HL-60/S4 treated with phorbol 12-myristate 13-acetate at 8.2 ng/mL for 4 days and 3 days (cell line): ENCODE measurements around the gene KCNK2.
"Not testable (repeated sequence)": the region's sequence is repeated elsewhere in the genome, so short reads cannot be mapped to it uniquely, and the experiment has no call there.

Source experiments
- in situ Hi-C: fragments of 300-500 bp; cut with MboI; formaldehyde crosslinking; loops from 2 replicates; pipeline ENCODE4 v1.15.0; 2022; ENCODE audit warnings: low sequenced_read_pairs

Gene KCNK2

DNA sequence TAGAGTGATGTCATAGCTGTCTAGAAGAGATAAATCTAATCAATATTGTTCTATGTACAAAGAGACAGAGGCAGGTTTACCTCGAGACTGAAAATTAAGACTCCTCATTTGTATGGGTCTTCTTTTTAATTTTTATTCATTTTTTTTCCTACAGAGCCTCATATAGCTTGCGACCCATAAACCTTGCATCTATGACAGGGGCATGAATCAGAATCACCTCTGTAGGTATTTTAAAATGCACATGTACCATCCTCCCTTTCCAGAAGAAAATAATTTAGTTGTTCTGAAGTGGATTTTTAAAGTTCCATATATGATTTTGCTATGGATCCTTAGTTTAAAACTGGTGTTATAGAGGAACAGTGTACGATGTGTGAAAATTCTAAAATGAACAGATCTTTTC is 64.5 kb downstream of the KCNK2 start:
- in situ Hi-C loops = no loop called here

DNA sequence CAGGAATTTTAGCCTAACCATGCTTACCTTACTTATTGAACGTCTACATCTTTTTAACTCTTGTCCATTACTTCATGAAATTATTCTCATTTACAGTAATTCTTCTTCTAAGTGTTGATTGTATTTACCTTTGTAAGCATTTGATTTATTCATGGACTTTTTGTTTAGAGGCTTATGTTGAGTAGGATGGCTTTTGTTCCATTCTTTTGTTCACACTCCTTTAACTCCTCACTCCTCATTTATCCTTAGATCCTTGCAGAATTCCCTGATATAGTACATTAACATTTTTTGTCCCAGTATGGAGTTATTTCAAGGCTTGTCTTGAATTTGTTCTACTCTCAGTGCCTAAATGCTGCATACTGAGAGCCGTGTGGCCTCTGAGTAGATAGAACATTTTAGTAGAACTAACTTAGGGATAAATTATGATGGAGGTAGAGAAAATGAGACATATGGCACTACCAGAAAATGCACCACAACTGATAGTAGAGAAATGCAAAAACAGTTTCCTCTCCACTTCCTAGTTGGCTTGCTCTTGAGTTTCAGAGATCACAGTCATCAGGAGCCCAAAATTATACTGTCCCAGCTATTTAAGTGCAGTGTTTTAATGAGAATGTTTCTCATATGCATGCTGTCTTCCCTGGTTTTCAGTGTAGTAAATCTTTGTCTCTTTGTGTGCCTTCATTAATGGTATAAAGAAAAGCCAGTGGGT is 69.5 kb downstream of the KCNK2 start:
- in situ Hi-C loops = no loop called here

- in situ Hi-C loops = no loop called here
Observed at GRCh38 chr1:215156232-215156631, 73.7 kb downstream of the KCNK2 start.

GRCh38 chr1:215160351-215160750 is 77.8 kb downstream of the KCNK2 start:
- in situ Hi-C loops = no loop called here

DNA sequence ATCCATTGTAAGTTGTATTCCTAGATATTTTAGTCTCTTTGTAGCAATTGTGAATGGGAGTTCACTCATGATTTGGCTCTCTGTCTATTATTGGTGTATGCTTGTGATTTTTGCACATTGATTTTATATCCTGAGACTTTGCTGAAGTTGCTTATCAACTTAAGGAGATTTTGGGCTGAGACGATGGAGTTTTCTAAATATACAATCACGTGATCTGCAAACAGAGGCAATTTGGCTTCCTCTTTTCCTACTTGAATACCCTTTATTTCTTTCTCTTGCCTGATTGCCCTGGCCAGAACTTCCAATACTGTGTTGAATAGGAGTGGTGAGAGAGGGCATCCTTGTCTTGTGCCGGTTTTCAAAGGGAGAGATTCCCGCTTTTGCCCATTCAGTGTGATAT is 80.6 kb downstream of the KCNK2 start:
- in situ Hi-C loops = not testable (repeated sequence)

DNA sequence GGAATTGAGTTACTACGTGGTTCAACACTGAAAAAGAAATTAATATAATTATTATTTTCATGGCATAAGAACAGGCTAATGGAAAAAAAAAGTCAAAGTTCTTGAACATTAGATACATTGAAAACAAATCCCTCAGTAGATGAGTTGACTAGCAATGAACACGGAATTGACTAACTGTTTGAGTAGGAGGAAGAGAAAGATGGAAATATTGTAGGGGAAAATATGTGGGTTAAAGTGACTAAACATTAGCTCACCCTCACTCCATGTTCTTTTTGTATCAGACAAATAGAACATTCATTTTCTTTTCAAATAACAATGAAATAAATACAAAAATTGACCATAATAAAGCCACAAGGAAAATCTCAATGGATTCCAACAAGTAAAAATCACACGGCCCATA is 84.3 kb downstream of the KCNK2 start:
- in situ Hi-C loops = no loop called here

DNA sequence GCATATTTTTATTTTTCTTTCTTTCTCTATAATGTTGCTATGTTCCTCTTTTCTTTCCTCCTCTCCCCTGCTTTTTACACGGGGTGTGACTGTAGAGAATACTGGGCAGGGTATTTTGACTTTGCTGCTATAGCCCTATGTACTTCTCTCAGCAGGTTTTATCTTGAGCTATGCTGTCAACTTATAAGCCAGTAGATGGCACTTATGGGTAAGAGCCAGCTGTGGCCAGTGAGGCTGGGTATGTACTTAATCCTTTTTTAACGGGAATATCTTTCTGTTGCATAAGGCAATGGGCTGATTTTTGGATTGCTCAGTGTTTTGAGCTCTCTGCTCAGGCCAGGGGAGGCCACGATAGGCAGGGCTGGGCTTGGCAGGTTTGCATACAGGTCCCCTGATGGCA is 99.0 kb downstream of the KCNK2 start:
- in situ Hi-C loops = no loop called here

DNA sequence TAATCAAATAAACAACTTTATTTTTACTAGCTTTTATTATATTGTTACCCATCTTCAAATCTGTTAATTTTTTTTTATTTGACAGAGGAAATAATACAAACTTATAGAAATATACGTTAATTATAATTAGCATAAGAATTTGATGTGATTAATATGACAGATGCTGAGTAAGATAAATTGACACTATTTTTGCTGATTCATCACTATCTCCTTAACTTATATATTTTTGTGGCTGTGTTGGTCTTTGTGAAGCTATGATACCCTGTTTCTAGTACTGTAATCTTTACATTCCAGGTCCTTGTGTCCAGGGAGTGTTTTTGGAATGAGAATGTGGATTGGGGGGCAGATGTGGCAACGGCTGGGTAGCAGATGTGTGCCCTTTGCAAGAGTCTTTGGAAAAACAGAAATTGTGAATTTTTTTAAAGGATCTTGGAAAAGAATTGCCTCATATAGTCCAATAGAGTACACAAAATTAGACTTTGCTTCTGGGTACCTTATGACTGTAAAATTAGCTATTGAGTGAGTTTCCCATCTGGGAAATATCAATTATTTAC is 102.6 kb downstream of the KCNK2 start:
- in situ Hi-C loops = no loop called here

GRCh38 chr1:215188302-215188950 is 105.9 kb downstream of the KCNK2 start:
- in situ Hi-C loops = no loop called here

- in situ Hi-C loops = no loop called here
Observed at GRCh38 chr1:215192306-215192705, 109.8 kb downstream of the KCNK2 start.

DNA sequence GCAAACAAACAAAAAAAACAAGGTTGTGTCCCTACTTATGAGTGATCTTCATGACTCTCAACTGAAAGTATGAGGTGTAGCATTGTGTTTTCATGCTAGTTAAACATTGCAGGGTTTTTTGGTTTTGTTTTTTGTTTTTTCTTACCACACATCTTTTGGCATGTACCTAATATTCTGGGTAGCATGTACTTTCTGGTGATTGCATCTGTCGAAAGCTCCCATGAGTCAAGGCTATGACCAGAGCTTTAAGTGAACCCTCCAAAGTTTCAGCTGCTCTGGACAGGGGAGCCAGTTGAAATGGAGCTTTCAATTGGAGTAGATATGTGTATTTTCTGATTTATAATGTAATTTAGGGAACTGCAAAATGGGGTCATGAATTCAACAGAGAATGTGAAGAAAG is 115.5 kb downstream of the KCNK2 start:
- in situ Hi-C loops = no loop called here

DNA sequence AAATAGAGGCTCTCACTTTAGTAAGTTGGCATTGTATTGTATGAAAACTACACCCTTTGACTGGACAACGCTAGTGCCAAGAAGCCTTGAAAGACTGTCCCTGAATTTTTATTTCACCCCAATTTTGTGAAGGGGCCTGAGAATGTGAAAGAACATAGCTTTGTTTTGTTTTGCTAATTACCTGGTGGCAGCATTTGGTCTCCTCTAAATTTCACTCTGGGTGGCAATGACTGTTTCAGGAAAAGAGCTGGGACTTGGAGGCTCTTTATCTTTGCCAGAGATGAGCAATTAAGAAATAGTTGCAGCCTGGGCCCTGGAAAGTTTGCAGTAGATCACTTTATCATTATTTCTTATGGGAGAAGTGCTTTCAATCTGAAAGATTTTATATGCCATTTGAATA is 117.6 kb downstream of the KCNK2 start:
- in situ Hi-C loops = no loop called here

DNA sequence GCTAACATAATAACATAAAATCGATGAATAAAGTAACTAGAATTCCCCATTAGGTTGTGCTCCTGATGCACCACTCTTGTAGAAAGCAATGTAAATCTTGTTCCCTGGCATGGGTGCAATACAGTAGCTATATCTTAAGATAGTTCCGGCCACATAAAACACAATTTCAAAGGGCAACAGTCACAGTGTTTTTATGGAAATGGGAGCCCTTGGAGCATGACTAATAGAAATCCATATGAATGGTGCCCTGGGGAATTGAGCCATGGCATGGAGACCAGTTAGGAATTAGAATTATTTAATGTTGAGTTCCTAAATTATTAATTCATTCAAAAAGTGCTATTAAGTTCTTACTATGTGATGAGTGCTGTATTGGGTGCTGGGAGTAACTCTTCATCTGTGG is 118.7 kb downstream of the KCNK2 start:
- in situ Hi-C loops = no loop called here

- in situ Hi-C loops = no loop called here
Observed at GRCh38 chr1:215202868-215203267, 120.3 kb downstream of the KCNK2 start.

DNA sequence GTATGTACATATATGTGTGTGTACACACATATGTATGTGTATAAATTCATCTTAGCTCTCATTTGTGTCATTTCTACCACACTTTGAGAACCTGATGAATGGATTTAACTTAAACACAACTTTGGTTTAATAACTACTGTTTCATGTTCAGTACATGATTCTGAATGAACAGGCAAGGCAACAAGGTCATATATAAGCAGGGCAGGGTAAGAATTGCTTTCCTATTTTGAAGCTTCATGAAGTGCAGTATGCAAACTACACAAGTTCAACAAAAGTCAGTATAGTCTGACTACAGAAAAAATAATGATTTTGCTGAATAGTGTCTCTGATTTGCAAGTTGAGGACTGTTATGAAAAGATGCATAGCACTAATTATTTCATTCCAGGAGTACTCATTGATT is 127.6 kb downstream of the KCNK2 start:
- in situ Hi-C loops = no loop called here

- in situ Hi-C loops = no loop called here
Observed at GRCh38 chr1:215215846-215216245, 133.3 kb downstream of the KCNK2 start.

GRCh38 chr1:215219372-215219771 is 136.8 kb downstream of the KCNK2 start:
- in situ Hi-C loops = no loop called here

GRCh38 chr1:215220346-215220745 is 137.8 kb downstream of the KCNK2 start:
- in situ Hi-C loops = no loop called here

- in situ Hi-C loops = no loop called here
Observed at GRCh38 chr1:215226757-215227156, 144.2 kb downstream of the KCNK2 start.

DNA sequence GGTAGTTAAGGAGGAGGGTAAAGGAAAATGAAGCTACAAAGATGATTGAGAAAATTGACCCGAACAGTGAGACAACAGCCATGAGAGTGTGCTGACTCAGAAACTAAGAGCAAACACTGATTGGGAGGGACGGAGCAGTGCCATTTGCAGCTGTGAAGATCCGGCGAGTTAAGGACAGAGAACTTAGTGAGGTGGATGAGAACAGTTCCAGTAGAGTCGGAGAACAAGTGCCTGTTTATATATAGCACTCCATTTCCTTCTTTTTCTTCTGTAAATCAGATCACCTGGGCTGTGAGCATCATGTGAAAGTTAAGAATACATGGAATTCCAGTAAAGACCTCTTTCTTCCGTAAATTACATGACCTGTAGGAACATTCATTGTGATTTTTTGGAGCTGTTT is 145.7 kb downstream of the KCNK2 start:
- in situ Hi-C loops = no loop called here

- in situ Hi-C loops = no loop called here
Observed at GRCh38 chr1:215241451-215241850, 158.9 kb downstream of the KCNK2 start.

GRCh38 chr1:215243345-215244054 is 161.0 kb downstream of the KCNK2 start:
- in situ Hi-C loops = no loop called here
